Gastrocnemius medialis (tissue), 4 donors: ENCODE results near the gene IL22.

Experiments
- CTCF ChIP-seq, 5 experiments: fragments of 450-650 bp in 3 of 5; fragments of 200-600 bp in 2 of 5; sonication (generic) in 2 of 5; IDR thresholded peaks in 4 of 5; conservative IDR thresholded peaks in 1 of 5; 1 replicate in 4 of 5; 2 replicates in 1 of 5; pipeline ENCODE4 v1.5.1; 2016 to 2019; ENCODE audit warnings: antibody characterized with exemption in 5 of 5, mild to moderate bottlenecking in 3 of 5, moderate library complexity in 3 of 5
- POLR2A ChIP-seq, 2 donors: fragments of 450-650 bp; IDR thresholded peaks; one replicate each; pipeline ENCODE4 v1.6.1; 2017; ENCODE audit warnings: antibody characterized with exemption in 2 of 2, mild to moderate bottlenecking in 2 of 2, moderate library complexity in 2 of 2

- no peak for TF ChIP-seq CTCF (IDR thresholded peaks at IDR 0.05 in 4 of 5, conservative IDR thresholded peaks at IDR 0.05 in 1 of 5)
- TF ChIP-seq POLR2A (IDR thresholded peaks at IDR 0.05) = no peak
Measured at GRCh38 chr12:68264857-68265256, 11.5 kb upstream of the IL22 start.
